ENCODE measurements around the gene HCCS.
"Not testable (repeated sequence)": the region's sequence is repeated elsewhere in the genome, so short reads cannot be mapped to it uniquely, and the experiment has no call there.

The HCCS gene

GRCh38 chrX:11111037-11111851 is at the start of gene HCCS:
Gene HCCS, plus strand, starts transcription at chrX:11111332. Its CDS starts 729 bp downstream, at chrX:11112061.
- peak; percentile 87 for DNase-seq

DNA sequence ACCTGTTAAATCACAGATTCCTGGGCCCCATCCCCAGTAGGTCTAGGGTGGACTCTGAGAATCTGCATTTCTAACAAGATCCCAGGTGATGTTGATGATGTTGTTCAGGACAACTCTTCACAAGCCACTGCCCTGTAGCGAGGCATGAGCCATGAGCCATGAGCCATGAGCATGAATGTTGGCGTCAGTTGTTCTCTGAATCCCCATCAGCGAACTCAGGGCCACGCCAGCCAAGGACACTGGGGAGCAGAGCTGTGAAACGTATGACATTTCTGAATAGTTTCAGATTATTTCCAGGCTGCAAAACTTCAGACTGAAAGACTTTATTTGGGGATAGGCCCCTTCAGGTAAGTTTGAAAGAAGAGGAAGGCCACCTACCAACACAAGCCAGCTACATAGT is 46.9 kb upstream of the HCCS start:
- no peak for DNase-seq

- no peak for DNase-seq
Observed at GRCh38 chrX:11064851-11065600, 46.1 kb upstream of the HCCS start.

DNA sequence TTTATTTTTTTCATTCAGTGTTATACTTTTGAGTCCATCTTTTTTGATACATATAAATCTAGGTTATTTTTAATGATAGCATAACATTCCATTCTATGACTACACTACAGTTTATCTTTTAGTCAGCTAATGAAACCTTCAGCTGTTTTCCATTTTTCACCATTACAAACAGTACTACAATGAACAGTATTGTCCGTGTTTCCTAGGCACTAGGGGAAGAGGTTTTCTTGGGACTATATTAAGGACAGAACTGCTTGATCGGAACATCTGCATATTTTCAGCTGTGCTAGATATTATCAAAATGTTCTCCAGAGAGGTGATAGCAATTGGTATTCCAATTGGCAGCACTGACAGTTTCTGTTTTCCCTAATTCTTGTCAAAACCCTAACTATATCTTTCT is 44.3 kb upstream of the HCCS start:
- no peak for DNase-seq

GRCh38 chrX:11073381-11073780 is 37.8 kb upstream of the HCCS start:
- DNase-seq = no peak

DNA sequence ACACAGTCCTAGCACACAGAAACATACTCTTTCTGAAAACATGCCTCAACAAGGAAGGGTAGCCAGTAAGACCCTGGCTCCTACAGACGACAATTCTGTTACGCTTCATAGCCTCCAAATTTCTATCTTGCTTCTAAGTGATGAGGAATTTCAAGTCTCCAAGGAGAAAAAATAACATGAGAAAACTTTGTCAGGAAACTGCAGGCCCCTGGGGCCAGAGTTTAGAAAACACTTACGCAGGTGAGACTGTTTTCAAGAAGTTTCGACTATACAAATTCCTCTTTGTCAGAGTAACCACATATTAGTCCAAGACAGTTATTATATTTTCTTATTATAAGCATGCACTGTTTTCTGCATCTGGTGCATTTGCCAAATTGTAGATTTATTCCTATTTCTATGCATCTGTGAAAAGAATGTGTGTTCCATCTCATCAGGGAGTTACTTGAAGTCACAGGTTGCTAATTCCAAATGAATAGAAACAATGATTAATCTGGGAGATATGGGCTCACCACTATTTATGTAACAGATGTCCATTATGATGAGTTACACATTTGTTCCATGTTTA is 30.3 kb upstream of the HCCS start:
- DNase-seq = no peak

DNA sequence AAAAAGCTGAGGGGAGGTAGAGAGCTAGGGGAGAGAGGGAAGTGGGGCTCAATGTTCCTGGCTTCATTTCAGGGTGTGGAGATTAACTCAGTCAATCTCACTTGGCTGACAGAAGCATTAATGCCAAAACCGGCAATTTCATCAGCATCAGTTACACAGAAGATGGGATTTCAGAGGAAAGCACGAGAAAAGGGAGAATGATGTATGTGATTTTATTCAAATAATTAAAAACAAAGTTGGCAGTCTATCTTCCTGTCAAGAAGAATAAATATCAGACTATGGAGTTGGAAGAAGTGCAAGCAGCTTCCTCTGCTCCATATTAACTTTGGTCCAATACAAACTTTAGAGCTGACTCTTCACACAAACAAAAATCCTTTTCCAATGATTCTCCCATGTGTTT is 29.6 kb upstream of the HCCS start:
- no peak for DNase-seq

- no peak for DNase-seq
Observed at GRCh38 chrX:11085305-11085704, 25.8 kb upstream of the HCCS start.

GRCh38 chrX:11089802-11090201 is 21.3 kb upstream of the HCCS start:
- no peak for DNase-seq

GRCh38 chrX:11097933-11098332 is 13.2 kb upstream of the HCCS start:
- DNase-seq = no peak

- DNase-seq = no peak
Observed at GRCh38 chrX:11099465-11099864, 11.7 kb upstream of the HCCS start.

GRCh38 chrX:11100281-11101035 is 10.7 kb upstream of the HCCS start:
- no peak for DNase-seq

- no peak for DNase-seq
Observed at GRCh38 chrX:11103006-11103405, 8.1 kb upstream of the HCCS start.

GRCh38 chrX:11103751-11104150 is 7.4 kb upstream of the HCCS start:
- no peak for DNase-seq

GRCh38 chrX:11105080-11105479 is 6.1 kb upstream of the HCCS start:
- no peak for DNase-seq

DNA sequence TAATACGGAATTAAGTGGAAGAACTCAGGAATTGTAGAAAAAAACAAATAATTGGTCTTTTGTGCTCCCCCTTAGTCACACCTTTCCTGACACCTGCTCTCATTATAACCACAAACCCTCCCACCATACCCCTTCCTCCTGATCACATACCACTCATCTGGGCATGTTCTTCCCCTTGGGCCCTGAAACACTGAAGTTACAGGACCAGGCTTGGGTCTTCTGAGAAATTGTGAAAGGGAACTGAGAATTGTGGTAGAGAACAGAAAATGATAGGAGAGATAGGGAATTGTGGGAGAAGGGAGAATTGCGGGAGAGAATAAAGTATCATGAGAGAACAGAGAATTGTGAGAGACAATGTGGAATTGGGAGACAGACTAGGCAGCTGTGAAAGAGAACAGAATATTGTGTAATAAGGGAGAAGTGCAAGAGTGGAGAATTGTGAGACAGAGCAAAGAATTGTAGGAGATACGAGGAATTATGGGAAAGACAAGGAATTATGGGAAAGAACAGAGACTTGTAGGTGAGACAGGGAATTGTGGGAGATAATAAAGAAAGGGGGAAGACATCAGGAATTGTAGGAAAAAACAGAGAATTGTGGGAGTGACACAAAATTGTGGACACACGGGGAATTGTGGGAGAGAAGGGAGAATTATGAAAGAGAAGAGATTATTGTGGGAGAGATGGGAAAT is 2.7 kb upstream of the HCCS start:
- DNase-seq = no peak

DNA sequence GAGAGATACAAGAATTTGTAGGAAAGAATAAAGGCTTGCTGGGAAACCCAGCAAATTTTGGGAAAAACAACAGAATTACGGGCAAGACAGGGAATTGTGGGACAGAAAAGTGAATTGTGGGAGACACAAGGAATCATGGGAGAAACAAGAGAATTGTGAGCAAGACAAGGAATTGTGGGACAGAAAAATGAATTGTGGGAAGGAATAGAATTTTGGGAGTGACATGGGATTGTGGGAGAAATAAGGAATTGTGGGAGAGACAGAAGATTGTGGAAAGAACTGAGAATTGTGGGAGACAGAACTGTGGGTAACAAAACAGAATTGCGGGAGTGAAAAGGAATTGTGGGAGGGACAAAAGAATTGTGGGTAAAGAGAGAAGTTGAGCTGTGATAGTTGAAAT is 1.2 kb upstream of the HCCS start:
- DNase-seq = no peak

- DNase-seq = no peak
Observed at GRCh38 chrX:11111947-11112346, 815 bp downstream of the HCCS start.

DNA sequence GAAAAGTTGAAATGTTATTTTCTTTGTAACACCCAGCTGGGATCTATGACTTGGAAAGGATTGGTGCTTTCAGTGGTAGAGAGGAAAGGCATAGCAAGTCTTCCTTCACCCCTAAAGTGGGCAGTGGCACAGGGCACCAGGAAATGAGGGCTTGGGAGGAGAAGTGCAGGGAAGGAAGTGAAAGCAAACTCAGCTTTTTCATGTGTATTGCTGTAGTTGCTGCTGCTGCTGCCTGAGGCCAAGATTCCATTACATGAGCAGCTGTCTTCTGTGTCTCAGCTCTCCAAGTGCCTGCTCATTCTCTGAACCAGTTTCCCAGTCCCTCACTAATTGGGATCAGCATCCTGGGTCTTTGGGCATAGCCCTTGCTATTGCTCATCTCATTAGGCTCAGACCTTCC is 2.6 kb downstream of the HCCS start:
- peak; percentile 4 for DNase-seq

DNA sequence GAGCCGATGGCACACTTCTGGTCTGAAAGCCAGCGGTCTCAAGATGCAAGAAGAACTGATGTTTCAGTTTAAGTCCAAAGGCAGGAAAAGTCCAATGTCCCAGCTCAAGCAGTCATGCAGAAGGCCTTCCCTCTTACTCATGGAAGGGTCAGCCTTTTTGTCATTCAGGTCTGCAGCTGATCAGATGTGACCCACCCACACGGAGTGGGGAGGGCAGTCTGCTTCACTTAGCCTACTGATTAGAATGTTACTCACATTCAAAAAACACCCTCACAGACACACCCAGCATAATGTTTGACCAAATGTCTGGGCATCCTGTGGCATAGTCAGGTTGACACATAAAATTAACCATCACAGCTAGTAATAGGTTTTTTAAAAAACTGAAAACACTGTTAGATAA is 6.6 kb downstream of the HCCS start:
- no peak for DNase-seq

DNA sequence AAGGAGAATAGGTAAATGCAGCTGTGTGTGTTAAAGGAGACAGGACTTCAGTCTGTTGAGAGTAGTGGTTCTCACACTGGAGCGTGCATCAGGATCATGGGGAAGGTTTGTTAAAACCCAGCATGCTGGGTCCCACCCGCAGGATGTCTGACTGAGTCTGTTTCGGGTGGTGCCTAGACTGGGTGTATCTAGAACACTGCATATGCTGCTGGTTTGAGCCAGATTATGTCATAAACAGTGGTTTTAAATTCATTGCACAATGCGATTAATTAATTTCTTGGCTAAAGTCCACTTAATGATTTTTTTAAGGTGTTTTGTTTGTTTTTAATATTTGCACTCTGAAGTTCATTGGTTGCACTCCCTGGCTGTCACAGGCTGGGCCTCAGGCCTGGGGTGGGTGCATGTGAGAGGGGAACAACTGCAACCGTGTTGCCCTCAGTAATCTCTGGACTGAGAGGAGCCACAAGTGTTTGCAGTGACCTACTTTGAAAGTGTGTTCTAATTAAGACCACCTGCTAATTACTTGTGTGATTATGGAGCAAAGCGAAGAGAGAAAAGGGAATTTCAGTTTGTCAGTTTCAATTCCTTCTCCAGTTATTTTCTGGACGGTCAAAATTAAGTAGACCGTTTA is 8.3 kb downstream of the HCCS start:
- no peak for DNase-seq

- not testable (repeated sequence) for DNase-seq
Observed at GRCh38 chrX:11123087-11123486, 12.0 kb downstream of the HCCS start.

All from CD4-positive, alpha-beta T cell treated with Interferon gamma for 1 hour (primary cell).